Endodermal cell (in vitro differentiated cells): ENCODE results near the gene PDZD4. TPM values are rescaled to one million over a fixed set of nuclear protein-coding genes. Genes with fewer than 3 reads are reported as not detected.

Experiments used
- DNase-seq: peaks from one replicate; pipeline ENCODE4 v3.0.0-alpha.2; 2017
- H3K27ac ChIP-seq: 2 replicates; pipeline ENCODE4 v1.5.1; 2013; ENCODE audit warnings: mild to moderate bottlenecking, low read depth, low read length, moderate library complexity
- H3K27me3 ChIP-seq: 2 replicates; pipeline ENCODE4 v1.6.1; 2013; ENCODE audit warnings: mild to moderate bottlenecking, low read length, moderate library complexity; ENCODE audit not compliant: insufficient read depth, control insufficient read depth, poor library complexity, severe bottlenecking
- H3K36me3 ChIP-seq: 2 replicates; pipeline ENCODE4 v1.7.0; 2013; ENCODE audit warnings: mild to moderate bottlenecking, low read length, moderate library complexity; ENCODE audit not compliant: control insufficient read depth, insufficient read depth
- H3K4me1 ChIP-seq: one replicate; pipeline ENCODE4 v1.7.0; 2013; ENCODE audit warnings: low read length; ENCODE audit not compliant: control insufficient read depth, insufficient read depth
- H3K4me3 ChIP-seq: 2 replicates; pipeline ENCODE4 v1.5.1; 2013; ENCODE audit warnings: mild to moderate bottlenecking, low read length, moderate library complexity
- H3K9ac ChIP-seq: 2 replicates; pipeline ENCODE4 v1.6.1; 2013; ENCODE audit warnings: mild to moderate bottlenecking, low read length, moderate library complexity; ENCODE audit not compliant: poor library complexity, severe bottlenecking; ENCODE audit errors: extremely low read depth
- H3K9me3 ChIP-seq: 2 replicates; pipeline ENCODE4 v1.6.1; 2013; ENCODE audit warnings: mild to moderate bottlenecking, low read length, moderate library complexity; ENCODE audit not compliant: control insufficient read depth
- H3K27ac Mint-ChIP-seq: 2 replicates; pipeline ENCODE4 v1.8.0; 2020; ENCODE audit warnings: mixed read lengths
- H3K27me3 Mint-ChIP-seq: 2 replicates; pipeline ENCODE4 v1.8.0; 2021; ENCODE audit warnings: mild to moderate bottlenecking, mixed read lengths; ENCODE audit not compliant: insufficient read depth
- H3K36me3 Mint-ChIP-seq: 2 replicates; pipeline ENCODE4 v1.8.0; 2020; ENCODE audit warnings: low read depth, mixed read lengths
- H3K4me1 Mint-ChIP-seq: 2 replicates; pipeline ENCODE4 v1.8.0; 2020; ENCODE audit warnings: mixed read lengths
- H3K4me3 Mint-ChIP-seq: 2 replicates; pipeline ENCODE4 v1.8.0; 2020; ENCODE audit warnings: mild to moderate bottlenecking, moderate library complexity, mixed read lengths
- H3K9me3 Mint-ChIP-seq: 2 replicates; pipeline ENCODE4 v1.8.0; 2020; ENCODE audit warnings: mild to moderate bottlenecking, mixed read lengths
- CTCF ChIP-seq: fragments of 200-600 bp; sonication (generic); conservative IDR thresholded peaks from 2 replicates; pipeline ENCODE4 v1.5.0; 2021; ENCODE audit warnings: antibody characterized with exemption, mild to moderate bottlenecking
- WGBS, 2 experiments: methylation state at CpG; one replicate each; pipeline versions ENCODE4 v1.1.5 to v1.1.7; 2013; ENCODE audit warnings: missing lambda C conversion rate in 2 of 2, mixed read lengths in 1 of 2; ENCODE audit not compliant: insufficient coverage in 1 of 2, insufficient read length in 1 of 2; 5-methylcytosine and 5-hydroxymethylcytosine counted together
- total RNA-seq, 2 donors: library from RNA; stranded (reverse); fragmentation: NEBNext Ultra II Directional in 1 of 2; extraction: Animal tissue kit (Norgen Biotek cat#: 25700) in 1 of 2; gene quantifications; 2 replicates in 1 of 2; 3 replicates in 1 of 2; pipeline ENCODE4 v1.2.1, GENCODE V29; 2021

The PDZD4 gene
- total RNA-seq, 2 donors from 2014 or later = 30.1 to 68.3 TPM

GRCh38 chrX:153755136-153755535 is 75.2 kb downstream of the PDZD4 start:
- Histone ChIP-seq H3K9ac (no peak overlapping the region), H3K9me3 (peaks cover 5% of the 10 kb centered on the region), H3K27me3 (no peaks in the 10 kb centered on the region), H3K36me3 (no peaks in the 10 kb centered on the region), H3K4me1 (no peaks in the 10 kb centered on the region), H3K4me3 (no peak overlapping the region), H3K27ac (no peak overlapping the region)
- no peaks in the 10 kb centered on the region for H3K4me1 Mint-ChIP-seq
- no peaks in the 10 kb centered on the region for H3K36me3 Mint-ChIP-seq
- peaks cover 73% of the 10 kb centered on the region for H3K9me3 Mint-ChIP-seq
- peak; percentile 35 for TF ChIP-seq CTCF
- peaks cover under 1% of the 10 kb centered on the region for H3K27me3 Mint-ChIP-seq
- H3K27ac Mint-ChIP-seq = no peak overlapping the region
- WGBS, 2 experiments = no CpG with 5 or more reads among the region's 1 CpG
- no peak overlapping the region for H3K4me3 Mint-ChIP-seq
- peak; percentile 30 for DNase-seq

Other genes starting within 250 kb of the PDZD4 start
- gene CCNQ, start 231.4 kb downstream of the PDZD4 start, total RNA-seq = 10 to 100 TPM; 17.1 to 20.8 TPM
- gene DUSP9, start 183.3 kb downstream of the PDZD4 start, total RNA-seq = under 1 TPM; 0.18 to 0.31 TPM
- 10 to 100 TPM in 1 of 2 donors, 1 to 10 TPM in 1; 2.8 to 12.9 TPM for gene PNCK, start 156.7 kb downstream of the PDZD4 start, total RNA-seq
- 100 to 1,000 TPM in 1 of 2 donors, 10 to 100 TPM in 1; 57.6 to 121 TPM for gene SLC6A8, start 142.6 kb downstream of the PDZD4 start, total RNA-seq
- gene BCAP31, start 106.2 kb downstream of the PDZD4 start, total RNA-seq = 100 to 1,000 TPM; 192 to 206 TPM
- 10 to 100 TPM; 17.9 to 18.2 TPM for gene ABCD1, start 105.7 kb downstream of the PDZD4 start, total RNA-seq
- gene PLXNB3, start 66.3 kb downstream of the PDZD4 start, total RNA-seq = 1 to 10 TPM; 1.1 TPM
- not detected for gene SRPK3, start 49.5 kb downstream of the PDZD4 start, total RNA-seq
- gene IDH3G, start 36.2 kb downstream of the PDZD4 start, total RNA-seq = 10 to 100 TPM; 39.5 to 45.0 TPM
- gene SSR4, start 35.9 kb downstream of the PDZD4 start, total RNA-seq = 100 to 1,000 TPM; 220 to 236 TPM
- 10 to 100 TPM in 1 of 2 donors, 1 to 10 TPM in 1; 7.5 to 29.0 TPM for gene L1CAM, start 55.6 kb upstream of the PDZD4 start, total RNA-seq
- gene AVPR2, start 74.1 kb upstream of the PDZD4 start, total RNA-seq = not detected
- gene ARHGAP4, start 95.7 kb upstream of the PDZD4 start, total RNA-seq = 10 to 100 TPM; 56.0 to 65.0 TPM
- 10 to 100 TPM; 91.6 to 99.3 TPM for gene NAA10, start 104.5 kb upstream of the PDZD4 start, total RNA-seq
- 10 to 100 TPM; 12.0 to 17.5 TPM for gene RENBP, start 114.1 kb upstream of the PDZD4 start, total RNA-seq
- 100 to 1,000 TPM in 1 of 2 donors, 10 to 100 TPM in 1; 93.4 to 112 TPM for gene HCFC1, start 141.3 kb upstream of the PDZD4 start, total RNA-seq
- gene TMEM187, start 142.2 kb upstream of the PDZD4 start, total RNA-seq = 1 to 10 TPM; 4.8 to 8.1 TPM
- 10 to 100 TPM; 61.1 to 73.9 TPM for gene IRAK1, start 189.4 kb upstream of the PDZD4 start, total RNA-seq